ENCODE results near the gene SP6. TPM values are rescaled to one million over a fixed set of nuclear protein-coding genes. Genes with fewer than 3 reads are reported as not detected.

SP6 gene
- total and polyA plus RNA-seq, 2 of the 8 experiments (the other 6 are each of a cell fraction or from before 2014, with no cell fraction given), result 1.2 to 1.5 TPM

DNA sequence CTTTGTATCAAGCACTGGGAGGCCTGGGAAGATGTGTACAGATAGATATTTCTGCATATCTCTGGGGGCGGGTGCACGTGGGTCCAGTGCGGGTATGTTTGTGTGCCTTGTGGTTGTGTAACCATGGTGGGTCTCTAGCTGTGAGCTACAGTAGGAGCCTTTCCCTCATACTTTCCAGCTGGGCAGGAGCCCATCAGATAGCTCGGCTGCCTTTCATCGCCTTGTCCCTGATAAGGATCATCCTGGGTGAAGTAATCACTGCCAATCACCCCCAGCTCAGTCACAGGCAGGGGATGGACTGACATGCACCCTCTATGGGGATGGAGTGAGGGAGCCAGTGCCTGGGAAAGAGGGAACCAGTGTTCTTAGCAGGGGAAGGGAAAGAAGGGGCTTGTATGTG, 6.7 kb downstream of the SP6 start:
- Histone ChIP-seq H4K5ac (ENCODE audit: insufficient read length, low read depth, low read length) (no peak overlapping the region), H3K18ac (ENCODE audit: extremely low read depth, low read length) (no peak overlapping the region), H3K9me3 (ENCODE audit: insufficient read depth in 2 of 2, low read depth in 1 of 2, low read length in 1 of 2) (no peaks in the 10 kb centered on the region), H3K4me1 (replicated peaks in 1 of 4; ENCODE audit: control insufficient read depth in 3 of 4, insufficient read depth in 4 of 4, low read length in 3 of 4) (peaks cover 0 to 33% (median 15%) of the 10 kb centered on the region in 4 experiments; a peak in 6 of 7 replicates), H3K4me3 (ENCODE audit: extremely low read depth in 1 of 4, insufficient read depth in 2 of 4, low read depth in 3 of 4, low read length in 4 of 4) (no peak overlapping the region), H3K27me3 (replicated peaks in 1 of 4; ENCODE audit: control insufficient read depth in 3 of 4, extremely low read depth in 1 of 4, insufficient read depth in 3 of 4, low read length in 3 of 4) (peaks cover 31 to 50% (median 44%) of the 10 kb centered on the region in 4 experiments), H2BK15ac (ENCODE audit: low read length) (no peak overlapping the region), H2BK5ac (ENCODE audit: low read depth, low read length) (no peak overlapping the region), H3K36me3 (ENCODE audit: control insufficient read depth in 2 of 4, insufficient read depth in 4 of 4, low read length in 3 of 4) (no peaks in the 10 kb centered on the region), H3K56ac (replicated peaks; ENCODE audit: insufficient read length, low read depth, low read length) (no peak overlapping the region), H2BK120ac (replicated peaks; ENCODE audit: low read depth, low read length) (no peak overlapping the region), H4K8ac (ENCODE audit: extremely low read depth, insufficient read depth, low read length) (0 out of 2 replicates have a peak overlapping the region, but pooled peaks have one; percentile 0), H4K91ac (replicated peaks; ENCODE audit: insufficient read length, low read length) (no peak overlapping the region), H2AFZ (ENCODE audit: low read length) (no peak overlapping the region), H3K79me2 (ENCODE audit: control insufficient read depth in 1 of 2, insufficient read depth in 2 of 2, low read length in 2 of 2) (no peaks in the 10 kb centered on the region), H3K4me2 (ENCODE audit: insufficient read depth in 1 of 2, low read depth in 2 of 2, low read length in 2 of 2) (no peak overlapping the region), H3K4ac (replicated peaks; ENCODE audit: insufficient read length, low read depth, low read length) (no peak overlapping the region), H3K14ac (ENCODE audit: insufficient read length) (no peak overlapping the region), H4K20me1 (replicated peaks in 1 of 2; ENCODE audit: control insufficient read depth in 1 of 2, insufficient read depth in 2 of 2, low read length in 2 of 2) (peaks cover 0 to 3% of the 10 kb centered on the region in 2 experiments), H3K23me2 (ENCODE audit: low read depth, low read length) (peaks cover 9% of the 10 kb centered on the region; the same call in 1 of the 2 replicates), H3K79me1 (ENCODE audit: low read depth, low read length) (no peaks in the 10 kb centered on the region), H2BK12ac (ENCODE audit: low read depth, low read length) (peak overlapping the region; percentile 83; the same call in 1 of the 2 replicates), H3K27ac (ENCODE audit: low read depth, low read length) (no peak overlapping the region), H2AK5ac (ENCODE audit: low read depth, low read length) (no peak overlapping the region), H3K9ac (replicated peaks in 1 of 4; ENCODE audit: extremely low read depth in 1 of 4, low read depth in 3 of 4, low read length in 3 of 4) (no peak overlapping the region), H3K23ac (ENCODE audit: insufficient read length) (no peak overlapping the region), H2BK20ac (ENCODE audit: low read length) (no peak overlapping the region; the same call in 1 of the 2 replicates)
- no peak for DNase-seq (ENCODE audit: low read depth in 1 of 2, low spot score in 2 of 2)
- no peak for FAIRE-seq
- POLR2A ChIA-PET (ENCODE audit: partially characterized antibody), result interaction anchor here (2.2 to 12.4 kb wide), 3 partner anchors 28 to 48 kb away, joined by 10 to 134 read pairs (median 10); partner anchors contain the start of gene SP2
- CTCF ChIA-PET (ENCODE audit: partially characterized antibody), result interaction anchor here (0.6 to 33.0 kb wide), 15 partner anchors 9 to 501 kb away, joined by 3 to 1206 read pairs (median 5); partner anchors contain the start of genes CDK5RAP3, LRRC46, MRPL10 and PNPO
- WGBS, 2 experiments (ENCODE audit: extremely low coverage in 1 of 2, insufficient coverage in 1 of 2, insufficient read length in 1 of 2, insufficient replicate concordance in 2 of 2, low coverage in 1 of 2, low lambda C conversion rate in 2 of 2, missing lambda C conversion rate in 1 of 2), result 88% methylated on average over 5 of the region's 5 CpGs; no CpG with 5 or more reads in 1 of the 2 experiments
- TF ChIP-seq KDM4A (IDR thresholded peaks at IDR 0.05; ENCODE audit: low read depth, low read length, severe bottlenecking) (no peak), BCL11A (IDR thresholded peaks at IDR 0.05; ENCODE audit: low read depth in 2 of 2, low read length in 2 of 2) (no peak), SRF (IDR thresholded peaks at IDR 0.05; ENCODE audit: low read depth, low read length) (no peak), SIX5 (IDR thresholded peaks at IDR 0.05; ENCODE audit: low read depth, low read length) (no peak), CHD1 (IDR thresholded peaks at IDR 0.05; ENCODE audit: low read depth, low read length) (no peak), HDAC6 (IDR thresholded peaks at IDR 0.05; ENCODE audit: low read depth, low read length) (no peak), SP2 (IDR thresholded peaks at IDR 0.05; ENCODE audit: low read length) (no peak), ASH2L (IDR thresholded peaks at IDR 0.05; ENCODE audit: low read length) (no peak), KDM1A (IDR thresholded peaks at IDR 0.05; ENCODE audit: borderline replicate concordance, low read length) (no peak), YY1 (IDR thresholded peaks at IDR 0.05; ENCODE audit: low read depth, low read length) (no peak), EGR1 (IDR thresholded peaks at IDR 0.05; ENCODE audit: borderline replicate concordance, low read depth, low read length) (no peak), POU5F1 (IDR thresholded peaks at IDR 0.05; ENCODE audit: low read depth, low read length) (no peak)
- TF ChIP-seq, protein P1, sequence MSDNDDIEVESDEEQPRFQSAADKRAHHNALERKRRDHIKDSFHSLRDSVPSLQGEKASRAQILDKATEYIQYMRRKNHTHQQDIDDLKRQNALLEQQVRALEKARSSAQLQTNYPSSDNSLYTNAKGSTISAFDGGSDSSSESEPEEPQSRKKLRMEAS (IDR thresholded peaks at IDR 0.05), result no peak
- TF ChIP-seq, protein P2, sequence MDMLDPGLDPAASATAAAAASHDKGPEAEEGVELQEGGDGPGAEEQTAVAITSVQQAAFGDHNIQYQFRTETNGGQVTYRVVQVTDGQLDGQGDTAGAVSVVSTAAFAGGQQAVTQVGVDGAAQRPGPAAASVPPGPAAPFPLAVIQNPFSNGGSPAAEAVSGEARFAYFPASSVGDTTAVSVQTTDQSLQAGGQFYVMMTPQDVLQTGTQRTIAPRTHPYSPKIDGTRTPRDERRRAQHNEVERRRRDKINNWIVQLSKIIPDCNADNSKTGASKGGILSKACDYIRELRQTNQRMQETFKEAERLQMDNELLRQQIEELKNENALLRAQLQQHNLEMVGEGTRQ (IDR thresholded peaks at IDR 0.05; ENCODE audit: low read length), result no peak

Measured in H1 (cell line).